Calu3 (cell line): ENCODE results near the gene VPS52. TPM values are rescaled to one million over a fixed set of nuclear protein-coding genes. Genes with fewer than 3 reads are reported as not detected.
"Not testable (repeated sequence)": the region's sequence is repeated elsewhere in the genome, so short reads cannot be mapped to it uniquely, and the experiment has no call there.

ENCODE experiments used
- BruUV-seq: library from RNA; stranded (reverse); fragments of 400-500 nt; replicated peaks from 2 replicates; lab custom pipeline; 2021; lab: Mats Ljungman, UMichigan
- CTCF ChIA-PET: fragments of 300-600 bp; sonication (Branson Sonifier 250); formaldehyde crosslinking; loops from one replicate; lab custom pipeline; 2022; ENCODE audit warnings: antibody characterized with exemption; lab: Charles Lee
- DNase-seq: peaks from one replicate; pipeline ENCODE4 v3.0.0; 2022
- H3K27ac Mint-ChIP-seq: one replicate; pipeline ENCODE4 v1.8.0; 2022; ENCODE audit warnings: mixed read lengths; ENCODE audit not compliant: unreplicated experiment
- H3K27me3 Mint-ChIP-seq: one replicate; pipeline ENCODE4 v1.8.0; 2022; ENCODE audit warnings: mixed read lengths; ENCODE audit not compliant: unreplicated experiment
- H3K36me3 Mint-ChIP-seq: one replicate; pipeline ENCODE4 v1.8.0; 2022; ENCODE audit warnings: mild to moderate bottlenecking, moderate library complexity, mixed read lengths; ENCODE audit not compliant: insufficient read depth, unreplicated experiment
- H3K4me1 Mint-ChIP-seq: one replicate; pipeline ENCODE4 v1.8.0; 2022; ENCODE audit warnings: mild to moderate bottlenecking, low read depth, mixed read lengths; ENCODE audit not compliant: unreplicated experiment
- H3K4me3 Mint-ChIP-seq: one replicate; pipeline ENCODE4 v1.8.0; 2022; ENCODE audit warnings: mild to moderate bottlenecking, low read depth, moderate library complexity, mixed read lengths; ENCODE audit not compliant: unreplicated experiment
- H3K9me3 Mint-ChIP-seq: one replicate; pipeline ENCODE4 v1.8.0; 2022; ENCODE audit warnings: low read depth, mixed read lengths; ENCODE audit not compliant: unreplicated experiment
- CTCF ChIP-seq: fragments of 200-600 bp; IDR thresholded peaks from one replicate; pipeline ENCODE4 v1.8.0; 2022; ENCODE audit warnings: antibody characterized with exemption; ENCODE audit not compliant: unreplicated experiment
- intact Hi-C: fragments of 100-400 bp; cut with micrococcal nuclease; formaldehyde crosslinking; loops from one replicate; pipeline ENCODE4 v1.10.0; 2022; ENCODE audit not compliant: unreplicated experiment
- total RNA-seq: library from RNA; stranded (reverse); gene quantifications from 2 replicates; pipeline ENCODE4 v1.2.3, GENCODE V29; 2022

The VPS52 gene
- total RNA-seq, 1 experiment from 2014 or later, result 99.7 TPM

DNA sequence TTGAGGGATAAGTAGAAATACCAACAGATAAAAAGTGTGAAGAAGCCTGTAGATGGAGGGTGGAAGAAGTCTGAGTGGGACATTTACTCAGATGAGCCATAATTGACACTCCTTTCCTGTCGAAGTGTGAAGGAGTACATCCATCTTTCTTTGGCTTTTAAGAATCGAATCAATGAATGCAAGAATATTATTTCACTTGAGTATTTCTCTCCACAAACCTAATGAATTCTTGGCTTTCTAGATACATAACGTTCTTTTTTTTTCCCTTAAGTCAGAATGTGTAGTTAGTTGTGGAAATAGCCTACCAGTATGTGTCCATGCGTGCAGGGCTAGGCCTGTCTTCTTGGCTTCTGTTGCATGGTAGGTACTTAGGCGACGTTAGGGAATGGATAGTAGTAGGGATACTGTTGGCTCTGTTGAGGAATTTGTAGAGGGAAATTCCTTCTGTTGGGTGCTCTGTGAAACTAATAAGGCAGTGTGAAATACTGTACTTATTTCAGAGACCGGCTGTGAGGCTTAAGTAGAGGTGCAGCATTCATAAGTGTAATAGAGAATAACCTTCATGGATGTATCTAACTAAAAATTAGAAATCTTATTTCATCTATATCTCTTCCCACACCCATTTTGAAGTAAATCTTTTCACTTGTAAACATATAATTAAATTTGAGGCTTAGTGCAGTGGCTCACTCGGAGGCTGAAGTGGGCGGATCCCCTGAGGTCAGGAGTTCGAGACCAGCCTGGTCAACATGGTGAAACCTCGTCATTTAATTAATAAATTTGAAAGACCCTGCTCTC is 1.6 kb upstream of the VPS52 start:
- no peaks in the 10 kb centered on the region for H3K9me3 Mint-ChIP-seq
- peak overlapping the region; percentile 100 for H3K27ac Mint-ChIP-seq
- H3K27me3 Mint-ChIP-seq, result peaks cover 13% of the 10 kb centered on the region
- peaks cover 69% of the 10 kb centered on the region for H3K4me1 Mint-ChIP-seq
- peak overlapping the region; percentile 94 for H3K4me3 Mint-ChIP-seq
- H3K36me3 Mint-ChIP-seq, result peaks cover 82% of the 10 kb centered on the region
- no peak for TF ChIP-seq CTCF
- CTCF ChIA-PET, result no interaction called here
- no peak for DNase-seq
- intact Hi-C loops, result no loop called here
- no TSS peak for BruUV-seq

DNA sequence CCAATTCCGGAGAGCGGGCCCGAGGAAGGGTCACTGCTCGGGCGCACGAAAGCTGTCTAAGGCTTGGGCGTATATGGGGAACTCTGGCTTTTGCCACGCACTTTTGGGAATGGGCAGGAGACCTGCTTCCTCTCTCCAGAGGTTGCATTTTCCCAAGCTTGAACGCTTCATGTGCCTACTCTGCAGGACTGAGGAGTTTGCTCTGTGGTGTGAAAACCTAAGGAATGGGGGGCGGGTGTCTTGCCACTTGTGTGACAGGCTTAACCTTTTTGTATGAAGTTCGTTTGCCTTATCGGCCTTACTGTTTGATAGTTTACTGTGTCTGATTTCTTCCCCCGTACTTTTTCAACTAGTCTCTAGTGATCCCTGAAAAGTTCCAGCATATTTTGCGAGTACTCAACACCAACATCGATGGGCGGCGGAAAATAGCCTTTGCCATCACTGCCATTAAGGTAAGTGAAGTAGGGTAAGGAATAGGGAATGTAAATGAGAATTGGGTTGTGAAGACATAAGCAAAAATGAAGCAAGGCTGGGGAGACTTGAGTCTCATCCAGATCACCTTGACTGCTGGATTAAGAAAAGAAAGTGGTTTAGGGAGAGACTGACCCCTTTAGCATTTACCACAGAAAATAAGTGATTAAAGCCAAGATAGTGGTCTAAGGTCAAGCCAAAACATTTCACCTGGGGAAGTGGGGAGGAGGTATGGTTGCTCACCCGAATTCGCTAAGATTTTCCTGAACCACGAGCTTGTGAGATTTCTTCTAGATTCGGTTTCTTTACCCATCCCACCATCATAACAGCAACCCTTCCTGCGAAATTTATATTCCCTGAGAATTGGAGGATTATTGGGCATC is 826 bp upstream of the VPS52 start:
- no peaks in the 10 kb centered on the region for H3K9me3 Mint-ChIP-seq
- TF ChIP-seq CTCF, result no peak
- peaks cover 13% of the 10 kb centered on the region for H3K27me3 Mint-ChIP-seq
- H3K36me3 Mint-ChIP-seq, result peaks cover 79% of the 10 kb centered on the region
- peaks cover 69% of the 10 kb centered on the region for H3K4me1 Mint-ChIP-seq
- CTCF ChIA-PET, result interaction anchor here (0.6 to 1.2 kb wide), 6 partner anchors 17 to 138 kb away, joined by 3 read pairs; partner anchors contain the start of genes PFDN6, PHF1, RGL2 and WDR46
- DNase-seq, result no peak
- intact Hi-C loops, result no loop called here
- peak overlapping the region; percentile 100 for H3K27ac Mint-ChIP-seq
- TSS peak; percentile 69 for BruUV-seq
- peak overlapping the region; percentile 94 for H3K4me3 Mint-ChIP-seq

GRCh38 chr6:33271117-33271467 is 584 bp downstream of the VPS52 start:
- CTCF ChIA-PET, result interaction anchor here (0.5 to 1.1 kb wide), 3 partner anchors 23 to 72 kb away, joined by 3 to 5 read pairs (median 3); no protein-coding TSS in a partner anchor
- no peak for TF ChIP-seq CTCF
- Mint-ChIP-seq H3K27me3 (peaks cover 13% of the 10 kb centered on the region), H3K4me1 (peaks cover 59% of the 10 kb centered on the region), H3K9me3 (no peaks in the 10 kb centered on the region), H3K27ac (peak overlapping the region; percentile 100), H3K4me3 (peak overlapping the region; percentile 94), H3K36me3 (peaks cover 75% of the 10 kb centered on the region)
- intact Hi-C loops, result no loop called here
- DNase-seq, result no peak
- BruUV-seq, result no TSS peak

GRCh38 chr6:33264015-33264414 is 7.7 kb downstream of the VPS52 start:
- CTCF ChIA-PET, result no interaction called here
- Mint-ChIP-seq H3K4me3 (no peak overlapping the region), H3K9me3 (no peaks in the 10 kb centered on the region), H3K4me1 (peaks cover 10% of the 10 kb centered on the region), H3K27me3 (no peaks in the 10 kb centered on the region), H3K36me3 (peaks cover 55% of the 10 kb centered on the region), H3K27ac (no peak overlapping the region)
- intact Hi-C loops, result no loop called here
- no peak for TF ChIP-seq CTCF
- BruUV-seq, result no TSS peak
- no peak for DNase-seq

DNA sequence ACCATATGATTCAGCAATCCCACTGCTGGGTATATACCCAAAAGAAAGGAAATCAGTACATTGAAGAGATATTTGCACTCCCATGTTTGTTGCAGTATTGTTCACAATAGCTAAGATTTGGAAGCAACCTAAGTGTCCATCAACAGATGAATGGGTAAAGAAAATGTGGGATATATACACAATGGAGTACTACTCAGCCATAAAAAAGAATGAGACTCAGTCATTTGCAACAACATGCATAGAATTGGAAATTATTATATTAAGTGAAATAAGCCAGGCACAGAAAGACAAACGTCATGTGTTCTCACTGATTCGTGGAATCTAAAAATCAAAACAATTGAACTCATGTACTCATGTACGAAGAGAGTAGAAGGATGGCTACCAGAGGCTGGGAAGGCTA is 9.2 kb downstream of the VPS52 start:
- H3K27me3 Mint-ChIP-seq, H3K4me1 Mint-ChIP-seq, intact Hi-C loops, H3K27ac Mint-ChIP-seq, H3K4me3 Mint-ChIP-seq, DNase-seq, H3K9me3 Mint-ChIP-seq, BruUV-seq: not testable (repeated sequence)
- CTCF ChIA-PET, result interaction anchor here (1.1 kb wide), 1 partner anchor 14 kb away, joined by 3 read pairs; no protein-coding TSS in a partner anchor
- H3K36me3 Mint-ChIP-seq, result peaks cover 58% of the 10 kb centered on the region
